PC-3 (cell line): Measurements from ENCODE around the gene CMTM7.

Experiments
- CTCF ChIP-seq: fragments of 300-600 bp; sonication (generic); conservative IDR thresholded peaks from 2 replicates; pipeline ENCODE4 v1.5.1; 2017; ENCODE audit warnings: antibody characterized with exemption, low read depth, mild to moderate bottlenecking, low read length
- EZH2phosphoT487 ChIP-seq: fragments of 300-600 bp; sonication (generic); IDR thresholded peaks from 2 replicates; pipeline ENCODE4 v1.6.1; 2018; ENCODE audit warnings: mild to moderate bottlenecking, antibody characterized with exemption, low read length, borderline replicate concordance

- TF ChIP-seq EZH2phosphoT487 (no peak), CTCF (no peak)
These were observed 6.3 kb downstream of the CMTM7 start for GRCh38 chr3:32397941-32398340.
